NCI-H460 (cell line): Measurements from ENCODE around the gene GNG3. TPM values are rescaled to one million over a fixed set of nuclear protein-coding genes. Genes with fewer than 3 reads are reported as not detected.
"Not testable (repeated sequence)": the region's sequence is repeated elsewhere in the genome, so short reads cannot be mapped to it uniquely, and the experiment has no call there.

Source experiments
- DNase-seq: peaks from one replicate; pipeline ENCODE4 v3.0.0-alpha.2; 2016; ENCODE audit warnings: low read depth; ENCODE audit errors: extremely low read depth
- total RNA-seq: library from RNA; depleted of rRNA; stranded (reverse); fragments of >200 nt; shearing (Covaris generic); gene quantifications from 2 replicates; pipeline ENCODE4 v1.2.3, GENCODE V29; 2014

The GNG3 gene
- total RNA-seq, 1 experiment from 2014 or later, result 0.17 TPM

GRCh38 chr11:62716206-62716605 is 8.7 kb downstream of the GNG3 start:
- DNase-seq, result no peak

GRCh38 chr11:62716816-62717215 is 9.3 kb downstream of the GNG3 start:
- DNase-seq, result no peak

GRCh38 chr11:62719302-62719978 is 12.0 kb downstream of the GNG3 start:
- DNase-seq, result no peak

GRCh38 chr11:62721994-62722393 is 14.5 kb downstream of the GNG3 start:
- no peak for DNase-seq

GRCh38 chr11:62724171-62724570 is 16.7 kb downstream of the GNG3 start:
- no peak for DNase-seq

GRCh38 chr11:62725646-62726045 is 18.2 kb downstream of the GNG3 start:
- no peak for DNase-seq

- DNase-seq, result no peak
These were observed 18.9 kb downstream of the GNG3 start for GRCh38 chr11:62726156-62726914.

- DNase-seq, result no peak
These were observed 19.4 kb downstream of the GNG3 start for GRCh38 chr11:62726915-62727164.

GRCh38 chr11:62727165-62727871 is 19.8 kb downstream of the GNG3 start, which contains the start of gene HNRNPUL2:
HNRNPUL2 (minus strand) TSS chr11:62727457; CDS start chr11:62727156, 301 bp downstream.
- DNase-seq, result peak; percentile 97

- peak; percentile 96 for DNase-seq
These were observed 20.3 kb downstream of the GNG3 start for GRCh38 chr11:62727872-62728170.

- DNase-seq, result peak; percentile 62
These were observed 20.9 kb downstream of the GNG3 start, which contains the start of gene TTC9C for GRCh38 chr11:62728171-62728988. TTC9C (plus strand) TSS chr11:62728486; CDS start chr11:62728849, 363 bp downstream.

GRCh38 chr11:62730076-62730475 is 22.6 kb downstream of the GNG3 start:
- DNase-seq, result not testable (repeated sequence)

GRCh38 chr11:62732830-62733229 is 25.4 kb downstream of the GNG3 start:
- DNase-seq, result peak; percentile 37

GRCh38 chr11:62737196-62737595 is 29.7 kb downstream of the GNG3 start:
- DNase-seq, result no peak

GRCh38 chr11:62747475-62748160 is 40.1 kb downstream of the GNG3 start:
- DNase-seq, result no peak

GRCh38 chr11:62749931-62750330 is 42.5 kb downstream of the GNG3 start:
- not testable (repeated sequence) for DNase-seq

- no peak for DNase-seq
These were observed 44.8 kb downstream of the GNG3 start for GRCh38 chr11:62752177-62752785.

- DNase-seq, result no peak
These were observed 45.7 kb downstream of the GNG3 start for GRCh38 chr11:62752994-62753735.
